HG03139 (cell line): ENCODE measurements around the gene PADI3.
"Not testable (repeated sequence)": the region's sequence is repeated elsewhere in the genome, so short reads cannot be mapped to it uniquely, and the experiment has no call there.

Experiments used
- ATAC-seq: cut with Tn5 transposase; IDR thresholded peaks from one replicate; pipeline ENCODE4 v1.9.1; 2021; ENCODE audit not compliant: unreplicated experiment

Gene PADI3

GRCh38 chr1:17241011-17241779, 7.7 kb upstream of the PADI3 start:
- ATAC-seq, result not testable (repeated sequence)

- not testable (repeated sequence) for ATAC-seq
Observed at GRCh38 chr1:17241780-17242074, 7.2 kb upstream of the PADI3 start.

GRCh38 chr1:17243274-17243673, 5.6 kb upstream of the PADI3 start:
- ATAC-seq, result no peak

GRCh38 chr1:17244821-17245740, 3.8 kb upstream of the PADI3 start:
- no peak for ATAC-seq

- ATAC-seq, result no peak
Observed at GRCh38 chr1:17245816-17246325, 3.0 kb upstream of the PADI3 start.

GRCh38 chr1:17246971-17247370, 1.9 kb upstream of the PADI3 start:
- no peak for ATAC-seq

- ATAC-seq, result no peak
Observed at GRCh38 chr1:17250601-17251000, 1.7 kb downstream of the PADI3 start.

- no peak for ATAC-seq
Observed at GRCh38 chr1:17251246-17251645, 2.3 kb downstream of the PADI3 start.

- no peak for ATAC-seq
Observed at GRCh38 chr1:17251701-17252376, 2.9 kb downstream of the PADI3 start.

GRCh38 chr1:17255336-17255735, 6.4 kb downstream of the PADI3 start:
- ATAC-seq, result no peak

GRCh38 chr1:17258116-17258757, 9.3 kb downstream of the PADI3 start:
- ATAC-seq, result no peak

- ATAC-seq, result no peak
Observed at GRCh38 chr1:17258758-17259130, 9.8 kb downstream of the PADI3 start.

- no peak for ATAC-seq
Observed at GRCh38 chr1:17259233-17259873, 10.5 kb downstream of the PADI3 start.

GRCh38 chr1:17260264-17260663, 11.4 kb downstream of the PADI3 start:
- ATAC-seq, result no peak

- ATAC-seq, result no peak
Observed at GRCh38 chr1:17260738-17261137, 11.8 kb downstream of the PADI3 start.

- no peak for ATAC-seq
Observed at GRCh38 chr1:17263936-17264335, 15.0 kb downstream of the PADI3 start.

- no peak for ATAC-seq
Observed at GRCh38 chr1:17264470-17264869, 15.6 kb downstream of the PADI3 start.

GRCh38 chr1:17265162-17265561, 16.3 kb downstream of the PADI3 start:
- ATAC-seq, result no peak

GRCh38 chr1:17265950-17266349, 17.1 kb downstream of the PADI3 start:
- ATAC-seq, result no peak

- no peak for ATAC-seq
Observed at GRCh38 chr1:17270891-17271765, 22.2 kb downstream of the PADI3 start.
